ENCODE data around the gene R3HCC1L. TPM values are rescaled to one million over a fixed set of nuclear protein-coding genes. Genes with fewer than 3 reads are reported as not detected.

The R3HCC1L gene
- polyA plus RNA-seq, 2 of the 4 experiments (the other 2 are of a cell fraction): 11.0 to 15.2 TPM

DNA sequence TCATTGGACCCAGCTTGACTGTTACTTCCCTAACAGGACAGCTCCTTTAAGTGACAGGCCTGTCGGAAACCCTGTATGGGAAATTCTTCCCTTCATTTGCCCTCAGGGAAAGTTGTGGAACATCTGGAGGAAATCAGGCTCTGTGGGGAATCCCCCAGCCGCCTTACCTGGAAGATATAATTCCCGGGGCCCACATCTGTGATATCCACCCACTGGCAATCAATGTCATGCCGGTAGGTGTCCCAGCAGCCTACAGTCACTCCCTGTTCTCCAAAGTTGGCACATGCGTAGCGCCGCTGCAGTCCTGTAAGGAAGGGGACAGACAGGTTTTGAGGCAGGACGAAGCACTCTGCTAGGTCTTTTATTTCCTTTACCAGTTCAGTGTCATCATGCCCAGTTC lies 116.9 kb downstream of the R3HCC1L start:
- ChIA-PET CTCF (interaction anchor here (1.1 to 5.0 kb wide), 3 partner anchors 9 to 58 kb away, joined by 3 to 22 read pairs (median 16); no protein-coding TSS in a partner anchor), POLR2A (no interaction called here)
- no peaks in the 10 kb centered on the region for H3K9me3 ChIP-seq
- FAIRE-seq (no peak), DNase-seq (ENCODE audit: low read depth in 1 of 2, low spot score in 1 of 2) (no peak), ATAC-seq (no peak)
- no peaks in the 10 kb centered on the region for H3K4me1 ChIP-seq
- no peak overlapping the region for H3K4me3 ChIP-seq
- TF ChIP-seq JUNB (IDR thresholded peaks at IDR 0.05): no peak
- TF ChIP-seq CBX8 (IDR thresholded peaks at IDR 0.05): no peak
- no peak overlapping the region for H3K4me2 ChIP-seq
- 88% methylated on average over 8 of the region's 8 CpGs for WGBS (ENCODE audit: missing lambda C conversion rate)
- no peak overlapping the region for H3K27ac ChIP-seq

- Histone ChIP-seq H3K4me1 (no peaks in the 10 kb centered on the region), H3K4me2 (no peak overlapping the region), H3K4me3 (no peak overlapping the region), H3K9me3 (no peaks in the 10 kb centered on the region), H3K27ac (no peak overlapping the region)
- no peak for ATAC-seq
- 91% methylated on average over 5 of the region's 7 CpGs for WGBS (ENCODE audit: missing lambda C conversion rate)
- CTCF ChIA-PET: interaction anchor here (1.4 to 5.0 kb wide), 5 partner anchors 10 to 337 kb away, joined by 3 to 22 read pairs (median 8); no protein-coding TSS in a partner anchor
- FAIRE-seq: no peak
- DNase-seq (ENCODE audit: low read depth in 1 of 2, low spot score in 1 of 2): no peak
- TF ChIP-seq FOSB (CRISPR knock-in tag; IDR thresholded peaks at IDR 0.05) (no peak), CTCF (IDR thresholded peaks at IDR 0.05) (no peak), ZC3H11A (IDR thresholded peaks at IDR 0.05) (no peak), PHF8 (IDR thresholded peaks at IDR 0.05; ENCODE audit: borderline replicate concordance, low read depth) (no peak), EHMT2 (IDR thresholded peaks at IDR 0.05; ENCODE audit: low read depth) (no peak), ZNF302 (CRISPR knock-in tag; IDR thresholded peaks at IDR 0.05) (no peak), CHD2 (IDR thresholded peaks at IDR 0.05; ENCODE audit: low read length, partially characterized antibody) (no peak), BHLHE40 (IDR thresholded peaks at IDR 0.05; ENCODE audit: low read depth, low read length) (no peak)
- TF ChIP-seq, protein P1, sequence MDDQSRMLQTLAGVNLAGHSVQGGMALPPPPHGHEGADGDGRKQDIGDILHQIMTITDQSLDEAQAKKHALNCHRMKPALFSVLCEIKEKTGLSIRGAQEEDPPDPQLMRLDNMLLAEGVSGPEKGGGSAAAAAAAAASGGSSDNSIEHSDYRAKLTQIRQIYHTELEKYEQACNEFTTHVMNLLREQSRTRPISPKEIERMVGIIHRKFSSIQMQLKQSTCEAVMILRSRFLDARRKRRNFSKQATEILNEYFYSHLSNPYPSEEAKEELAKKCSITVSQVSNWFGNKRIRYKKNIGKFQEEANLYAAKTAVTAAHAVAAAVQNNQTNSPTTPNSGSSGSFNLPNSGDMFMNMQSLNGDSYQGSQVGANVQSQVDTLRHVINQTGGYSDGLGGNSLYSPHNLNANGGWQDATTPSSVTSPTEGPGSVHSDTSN (IDR thresholded peaks at IDR 0.05): no peak
- POLR2A ChIA-PET: no interaction called here
Measured at GRCh38 chr10:98252464-98252863, 118.0 kb downstream of the R3HCC1L start.

- WGBS (ENCODE audit: missing lambda C conversion rate): 93% methylated on average over 6 of the region's 17 CpGs
- no peaks in the 10 kb centered on the region for H3K9me3 ChIP-seq
- POLR2A ChIA-PET: no interaction called here
- H3K4me2 ChIP-seq: no peak overlapping the region
- FAIRE-seq (no peak), ATAC-seq (no peak), DNase-seq (ENCODE audit: low read depth in 1 of 2, low spot score in 1 of 2) (no peak)
- TF ChIP-seq JUNB (IDR thresholded peaks at IDR 0.05) (no peak), CTCF (IDR thresholded peaks at IDR 0.05) (no peak), CBX8 (IDR thresholded peaks at IDR 0.05) (no peak)
- H3K4me1 ChIP-seq: no peaks in the 10 kb centered on the region
- CTCF ChIA-PET: interaction anchor here (1.2 to 5.0 kb wide), 7 partner anchors 9 to 339 kb away, joined by 3 to 22 read pairs (median 4); no protein-coding TSS in a partner anchor
- H3K4me3 ChIP-seq: no peak overlapping the region
- H3K27ac ChIP-seq: no peak overlapping the region
Measured at GRCh38 chr10:98253499-98253898, 119.0 kb downstream of the R3HCC1L start.

DNA sequence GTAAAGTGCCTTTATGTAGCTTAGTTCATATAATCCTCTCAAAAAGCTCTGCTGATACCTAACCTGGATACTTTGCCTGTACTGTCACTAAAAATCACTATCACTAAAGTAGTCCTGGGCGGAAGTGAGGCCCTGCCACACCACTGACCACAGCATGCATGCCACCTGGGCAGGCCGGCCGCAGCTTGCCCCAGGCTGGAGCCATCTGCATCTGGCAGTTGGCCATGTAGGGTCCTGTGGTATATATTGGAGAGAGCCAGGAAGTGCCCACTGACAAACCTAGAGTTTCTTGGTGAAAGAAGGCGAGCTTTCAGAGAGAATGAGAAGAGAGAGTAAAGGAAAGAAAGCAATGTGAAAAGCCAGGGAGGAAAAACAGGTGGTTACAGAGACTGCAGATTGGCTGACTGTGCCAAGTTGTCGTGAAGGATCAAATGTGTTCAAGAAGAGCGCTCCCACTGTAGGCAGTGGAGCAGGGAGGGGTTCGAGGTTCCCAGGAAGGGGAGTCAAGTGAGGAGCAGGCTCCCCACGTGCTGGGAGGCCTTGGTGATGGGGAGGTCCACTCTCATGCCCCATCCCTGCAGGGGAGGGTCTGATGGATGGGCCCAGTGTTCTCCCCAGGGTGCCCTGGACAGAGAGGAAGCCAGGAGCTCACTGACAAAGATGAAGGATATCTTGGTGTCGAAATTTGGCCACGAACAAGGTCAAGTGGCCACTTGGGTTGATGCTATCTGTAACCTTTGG lies 119.9 kb downstream of the R3HCC1L start:
- FAIRE-seq (no peak), DNase-seq (ENCODE audit: low read depth in 1 of 2, low spot score in 1 of 2) (no peak), ATAC-seq (no peak)
- Histone ChIP-seq H3K4me2 (no peak overlapping the region), H3K4me3 (no peak overlapping the region), H3K4me1 (no peaks in the 10 kb centered on the region), H3K27ac (no peak overlapping the region), H3K9me3 (no peaks in the 10 kb centered on the region)
- TF ChIP-seq RAD21 (conservative IDR thresholded peaks at IDR 0.05 in 1 of 2, IDR thresholded peaks at IDR 0.05 in 1 of 2) (no peak), NPAS2 (CRISPR knock-in tag; IDR thresholded peaks at IDR 0.05; ENCODE audit: borderline replicate concordance) (no peak), JUNB (IDR thresholded peaks at IDR 0.05) (no peak), HOXB13 (CRISPR knock-in tag; IDR thresholded peaks at IDR 0.05; ENCODE audit: low read depth) (no peak), ZSCAN20 (CRISPR knock-in tag; IDR thresholded peaks at IDR 0.05) (no peak), EHF (CRISPR knock-in tag; IDR thresholded peaks at IDR 0.05) (no peak), RFX5 (IDR thresholded peaks at IDR 0.05) (no peak), JUN (IDR thresholded peaks at IDR 0.05) (no peak), TFCP2L1 (CRISPR knock-in tag; IDR thresholded peaks at IDR 0.05) (no peak), KDM1A (IDR thresholded peaks at IDR 0.05; ENCODE audit: low read depth) (no peak), BCL3 (IDR thresholded peaks at IDR 0.05) (no peak), HES2 (IDR thresholded peaks at IDR 0.05) (no peak)
- TF ChIP-seq, protein P2, sequence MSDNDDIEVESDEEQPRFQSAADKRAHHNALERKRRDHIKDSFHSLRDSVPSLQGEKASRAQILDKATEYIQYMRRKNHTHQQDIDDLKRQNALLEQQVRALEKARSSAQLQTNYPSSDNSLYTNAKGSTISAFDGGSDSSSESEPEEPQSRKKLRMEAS (IDR thresholded peaks at IDR 0.05): no peak
- POLR2A ChIA-PET: no interaction called here
- 86% methylated on average over 10 of the region's 10 CpGs for WGBS (ENCODE audit: missing lambda C conversion rate)
- CTCF ChIA-PET: interaction anchor here (1.2 to 5.0 kb wide), 5 partner anchors 9 to 84 kb away, joined by 3 to 22 read pairs (median 8); no protein-coding TSS in a partner anchor
